GM21423 (cell line): ENCODE measurements around the gene PPP1R1C.
"Not testable (repeated sequence)": the region's sequence is repeated elsewhere in the genome, so short reads cannot be mapped to it uniquely, and the experiment has no call there.

Experiments
- ATAC-seq: cut with Tn5 transposase; IDR thresholded peaks from one replicate; pipeline ENCODE4 v1.9.1; 2021; ENCODE audit warnings: mild to moderate bottlenecking, moderate library complexity; ENCODE audit not compliant: unreplicated experiment

The PPP1R1C gene

GRCh38 chr2:181985632-181986205, at the start of gene PPP1R1C:
PPP1R1C (plus strand) TSS chr2:181985853; CDS start chr2:181986111, 258 bp downstream.
- ATAC-seq: no peak

GRCh38 chr2:181937473-181937872, 48.2 kb upstream of the PPP1R1C start:
- ATAC-seq: no peak

GRCh38 chr2:181943411-181944124, 42.1 kb upstream of the PPP1R1C start:
- no peak for ATAC-seq

- ATAC-seq: no peak
Observed at GRCh38 chr2:181944164-181944913, 41.3 kb upstream of the PPP1R1C start.

GRCh38 chr2:181944914-181945291, 40.8 kb upstream of the PPP1R1C start:
- no peak for ATAC-seq

- ATAC-seq: no peak
Observed at GRCh38 chr2:181946444-181947127, 39.1 kb upstream of the PPP1R1C start.

GRCh38 chr2:181947273-181947672, 38.4 kb upstream of the PPP1R1C start:
- ATAC-seq: no peak

GRCh38 chr2:181948227-181948626, 37.4 kb upstream of the PPP1R1C start:
- ATAC-seq: no peak

- no peak for ATAC-seq
Observed at GRCh38 chr2:181949047-181949446, 36.6 kb upstream of the PPP1R1C start.

- no peak for ATAC-seq
Observed at GRCh38 chr2:181952404-181953226, 33.0 kb upstream of the PPP1R1C start.

GRCh38 chr2:181953881-181954537, 31.6 kb upstream of the PPP1R1C start:
- ATAC-seq: peak; percentile 77

- ATAC-seq: peak; percentile 7
Observed at GRCh38 chr2:181954538-181954883, 31.1 kb upstream of the PPP1R1C start.

GRCh38 chr2:181955010-181955409, 30.6 kb upstream of the PPP1R1C start:
- no peak for ATAC-seq

GRCh38 chr2:181955866-181956265, 29.8 kb upstream of the PPP1R1C start:
- not testable (repeated sequence) for ATAC-seq

GRCh38 chr2:181957668-181958067, 28.0 kb upstream of the PPP1R1C start:
- ATAC-seq: no peak

- no peak for ATAC-seq
Observed at GRCh38 chr2:181958726-181959125, 26.9 kb upstream of the PPP1R1C start.

- ATAC-seq: no peak
Observed at GRCh38 chr2:181959508-181959907, 26.1 kb upstream of the PPP1R1C start.

- ATAC-seq: not testable (repeated sequence)
Observed at GRCh38 chr2:181961167-181961566, 24.5 kb upstream of the PPP1R1C start.

GRCh38 chr2:181962142-181962541, 23.5 kb upstream of the PPP1R1C start:
- ATAC-seq: no peak

- no peak for ATAC-seq
Observed at GRCh38 chr2:181970160-181970794, 15.4 kb upstream of the PPP1R1C start.
